ENCODE data around the gene LRP11.
"Not testable (repeated sequence)": the region's sequence is repeated elsewhere in the genome, so short reads cannot be mapped to it uniquely, and the experiment has no call there.

LRP11 gene

DNA sequence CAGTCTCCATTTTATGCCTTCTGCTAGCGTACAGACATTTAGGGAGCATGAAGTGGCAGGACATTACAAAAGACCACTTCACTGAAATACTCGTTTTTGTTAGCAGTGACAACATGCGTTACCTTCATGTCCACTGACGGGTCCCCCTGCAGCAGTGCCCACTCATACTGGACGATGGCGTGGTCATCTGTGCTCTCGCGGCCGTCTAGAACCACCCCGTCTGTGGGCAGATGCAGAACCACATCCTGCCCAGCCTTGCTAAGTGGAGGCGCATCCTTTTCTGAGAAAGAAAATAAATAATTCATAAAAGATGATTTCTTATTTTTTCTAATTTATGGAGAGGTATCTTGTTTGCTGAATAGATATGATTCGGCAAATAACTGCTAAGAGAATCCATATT lies 11.3 kb downstream of the LRP11 start:
- peaks cover 0 to 1% (median 0%) of the 10 kb centered on the region in 5 donors for H3K4me1 ChIP-seq (ENCODE audit: control insufficient read depth in 5 of 5, insufficient read depth in 5 of 5, low read length in 5 of 5)
- H3K27ac ChIP-seq (ENCODE audit: low read depth, low read length), result no peak overlapping the region

GRCh38 chr6:149852180-149852579 lies 12.0 kb downstream of the LRP11 start:
- no peaks in the 10 kb centered on the region for H3K27me3 ChIP-seq (ENCODE audit: control insufficient read depth in 5 of 5, insufficient read depth in 4 of 5, low read length in 5 of 5)
- H3K9ac ChIP-seq (ENCODE audit: low read length in 5 of 5), result no peak overlapping the region
- peaks cover 3 to 16% (median 8%) of the 10 kb centered on the region in 5 donors for H3K36me3 ChIP-seq (ENCODE audit: control insufficient read depth in 5 of 5, insufficient read depth in 5 of 5, low read length in 5 of 5)
- H3K4me1 ChIP-seq (ENCODE audit: control insufficient read depth in 5 of 5, insufficient read depth in 5 of 5, low read length in 5 of 5), result peaks cover 0 to 8% (median 4%) of the 10 kb centered on the region in 5 donors
- no peak overlapping the region for H3K27ac ChIP-seq (ENCODE audit: low read depth, low read length)
- no peaks in the 10 kb centered on the region for H3K9me3 ChIP-seq (ENCODE audit: control insufficient read depth in 5 of 5, low read length in 5 of 5)
- H3K4me3 ChIP-seq (ENCODE audit: low read depth in 1 of 5, low read length in 5 of 5), result no peak overlapping the region

More for the DNA sequence above, 11.3 kb downstream of the LRP11 start:
- Histone ChIP-seq H3K9ac (ENCODE audit: low read length in 5 of 5) (no peak overlapping the region), H3K4me3 (ENCODE audit: low read depth in 1 of 5, low read length in 5 of 5) (no peak overlapping the region), H3K27me3 (ENCODE audit: control insufficient read depth in 5 of 5, insufficient read depth in 4 of 5, low read length in 5 of 5) (no peaks in the 10 kb centered on the region), H3K36me3 (ENCODE audit: control insufficient read depth in 5 of 5, insufficient read depth in 5 of 5, low read length in 5 of 5) (peaks cover 3 to 16% (median 8%) of the 10 kb centered on the region in 5 donors), H3K9me3 (ENCODE audit: control insufficient read depth in 5 of 5, low read length in 5 of 5) (no peaks in the 10 kb centered on the region)

DNA sequence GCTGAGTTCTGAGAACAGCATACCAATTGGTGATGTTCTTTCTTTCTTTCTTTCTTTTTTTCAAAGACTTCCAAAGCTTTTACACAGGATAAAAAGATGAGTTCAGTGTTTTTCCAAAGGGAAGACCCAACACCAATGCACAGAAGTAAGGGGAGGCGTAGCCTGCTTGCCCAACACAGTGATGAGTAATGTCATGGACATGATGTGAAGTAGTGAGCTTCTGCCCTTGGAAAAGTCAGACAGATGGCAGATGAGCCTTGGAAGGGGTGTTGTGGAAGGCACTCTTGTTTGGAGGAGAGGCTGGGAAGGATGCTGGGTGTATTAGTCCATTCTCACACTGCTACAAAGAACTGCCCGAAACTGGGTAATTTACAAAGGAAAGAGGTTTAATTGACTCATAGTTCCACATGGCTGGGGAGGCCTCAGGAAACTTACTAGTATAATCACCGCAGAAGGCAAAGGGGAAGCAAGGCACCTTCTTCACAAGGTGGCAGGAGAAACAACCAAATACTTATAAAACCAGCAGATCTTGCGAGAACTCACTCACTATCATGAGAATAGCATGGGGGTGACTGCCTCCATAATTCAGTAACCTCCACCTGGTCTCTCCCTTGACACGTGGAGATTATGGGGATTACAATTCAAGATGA lies 12.6 kb downstream of the LRP11 start:
- Histone ChIP-seq H3K4me1 (ENCODE audit: control insufficient read depth in 5 of 5, insufficient read depth in 5 of 5, low read length in 5 of 5) (peaks cover 0 to 10% (median 6%) of the 10 kb centered on the region in 5 donors), H3K4me3 (ENCODE audit: low read depth in 1 of 5, low read length in 5 of 5) (no peak overlapping the region), H3K27ac (ENCODE audit: low read depth, low read length) (no peak overlapping the region), H3K36me3 (ENCODE audit: control insufficient read depth in 5 of 5, insufficient read depth in 5 of 5, low read length in 5 of 5) (peaks cover 3 to 16% (median 8%) of the 10 kb centered on the region in 5 donors), H3K9ac (ENCODE audit: low read length in 5 of 5) (no peak overlapping the region), H3K9me3 (ENCODE audit: control insufficient read depth in 5 of 5, low read length in 5 of 5) (no peaks in the 10 kb centered on the region), H3K27me3 (ENCODE audit: control insufficient read depth in 5 of 5, insufficient read depth in 4 of 5, low read length in 5 of 5) (no peaks in the 10 kb centered on the region)

GRCh38 chr6:149848343-149848742 lies 15.8 kb downstream of the LRP11 start:
- not testable (repeated sequence) for H3K9ac ChIP-seq (ENCODE audit: low read length in 5 of 5); H3K27me3 ChIP-seq (ENCODE audit: control insufficient read depth in 5 of 5, insufficient read depth in 4 of 5, low read length in 5 of 5); H3K4me3 ChIP-seq (ENCODE audit: low read depth in 1 of 5, low read length in 5 of 5); H3K9me3 ChIP-seq (ENCODE audit: control insufficient read depth in 5 of 5, low read length in 5 of 5); H3K27ac ChIP-seq (ENCODE audit: low read depth, low read length)
- peaks cover 3 to 16% (median 8%) of the 10 kb centered on the region in 5 donors for H3K36me3 ChIP-seq (ENCODE audit: control insufficient read depth in 5 of 5, insufficient read depth in 5 of 5, low read length in 5 of 5)
- H3K4me1 ChIP-seq (ENCODE audit: control insufficient read depth in 5 of 5, insufficient read depth in 5 of 5, low read length in 5 of 5), result peaks cover 0 to 14% (median 6%) of the 10 kb centered on the region in 5 donors

DNA sequence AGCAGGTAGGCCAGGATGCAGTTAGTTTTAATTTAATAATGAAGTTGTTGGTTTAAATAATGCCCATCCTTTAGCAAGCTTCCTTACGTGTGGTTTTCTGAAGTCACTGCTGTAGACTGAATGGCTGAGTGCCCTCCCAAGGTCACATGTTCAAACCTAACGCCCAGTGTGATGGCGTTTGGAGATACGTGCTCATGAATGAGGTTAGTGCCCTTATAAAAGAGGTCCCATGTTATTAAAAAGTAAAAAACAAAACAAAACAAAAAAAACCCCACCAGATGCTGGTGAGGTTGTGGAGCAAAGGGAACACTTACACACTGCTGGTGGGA lies 16.3 kb downstream of the LRP11 start:
- no peak overlapping the region for H3K4me3 ChIP-seq (ENCODE audit: low read depth in 1 of 5, low read length in 5 of 5)
- peaks cover 0 to 14% (median 6%) of the 10 kb centered on the region in 5 donors for H3K4me1 ChIP-seq (ENCODE audit: control insufficient read depth in 5 of 5, insufficient read depth in 5 of 5, low read length in 5 of 5)
- no peaks in the 10 kb centered on the region for H3K27me3 ChIP-seq (ENCODE audit: control insufficient read depth in 5 of 5, insufficient read depth in 4 of 5, low read length in 5 of 5)
- H3K36me3 ChIP-seq (ENCODE audit: control insufficient read depth in 5 of 5, insufficient read depth in 5 of 5, low read length in 5 of 5), result peaks cover 3 to 17% (median 10%) of the 10 kb centered on the region in 5 donors
- no peak overlapping the region for H3K27ac ChIP-seq (ENCODE audit: low read depth, low read length)
- H3K9ac ChIP-seq (ENCODE audit: low read length in 5 of 5), result no peak overlapping the region
- no peaks in the 10 kb centered on the region for H3K9me3 ChIP-seq (ENCODE audit: control insufficient read depth in 5 of 5, low read length in 5 of 5)

- Histone ChIP-seq H3K9ac (ENCODE audit: low read length in 5 of 5) (no peak overlapping the region), H3K4me1 (ENCODE audit: control insufficient read depth in 5 of 5, insufficient read depth in 5 of 5, low read length in 5 of 5) (peaks cover 0 to 14% (median 6%) of the 10 kb centered on the region in 5 donors), H3K4me3 (ENCODE audit: low read depth in 1 of 5, low read length in 5 of 5) (no peak overlapping the region), H3K27ac (ENCODE audit: low read depth, low read length) (no peak overlapping the region), H3K27me3 (ENCODE audit: control insufficient read depth in 5 of 5, insufficient read depth in 4 of 5, low read length in 5 of 5) (no peaks in the 10 kb centered on the region), H3K36me3 (ENCODE audit: control insufficient read depth in 5 of 5, insufficient read depth in 5 of 5, low read length in 5 of 5) (peaks cover 5 to 28% (median 8%) of the 10 kb centered on the region in 5 donors), H3K9me3 (ENCODE audit: control insufficient read depth in 5 of 5, low read length in 5 of 5) (no peaks in the 10 kb centered on the region)
Measured at GRCh38 chr6:149846321-149846720, 17.8 kb downstream of the LRP11 start.

GRCh38 chr6:149845549-149845948 lies 18.6 kb downstream of the LRP11 start:
- Histone ChIP-seq H3K4me3 (ENCODE audit: low read depth in 1 of 5, low read length in 5 of 5) (no peak overlapping the region), H3K36me3 (ENCODE audit: control insufficient read depth in 5 of 5, insufficient read depth in 5 of 5, low read length in 5 of 5) (peaks cover 0 to 21% (median 8%) of the 10 kb centered on the region in 5 donors), H3K9me3 (ENCODE audit: control insufficient read depth in 5 of 5, low read length in 5 of 5) (no peaks in the 10 kb centered on the region), H3K27me3 (ENCODE audit: control insufficient read depth in 5 of 5, insufficient read depth in 4 of 5, low read length in 5 of 5) (no peaks in the 10 kb centered on the region), H3K4me1 (ENCODE audit: control insufficient read depth in 5 of 5, insufficient read depth in 5 of 5, low read length in 5 of 5) (peaks cover 0 to 14% (median 6%) of the 10 kb centered on the region in 5 donors), H3K9ac (ENCODE audit: low read length in 5 of 5) (no peak overlapping the region), H3K27ac (ENCODE audit: low read depth, low read length) (no peak overlapping the region)

GRCh38 chr6:149844480-149844879 lies 19.7 kb downstream of the LRP11 start:
- H3K9me3 ChIP-seq (ENCODE audit: control insufficient read depth in 5 of 5, low read length in 5 of 5), result no peaks in the 10 kb centered on the region
- no peak overlapping the region for H3K27ac ChIP-seq (ENCODE audit: low read depth, low read length)
- peaks cover 0 to 14% (median 6%) of the 10 kb centered on the region in 5 donors for H3K4me1 ChIP-seq (ENCODE audit: control insufficient read depth in 5 of 5, insufficient read depth in 5 of 5, low read length in 5 of 5)
- H3K9ac ChIP-seq (ENCODE audit: low read length in 5 of 5), result no peak overlapping the region
- H3K36me3 ChIP-seq (ENCODE audit: control insufficient read depth in 5 of 5, insufficient read depth in 5 of 5, low read length in 5 of 5), result peaks cover 0 to 15% (median 8%) of the 10 kb centered on the region in 5 donors
- no peak overlapping the region for H3K4me3 ChIP-seq (ENCODE audit: low read depth in 1 of 5, low read length in 5 of 5)
- no peaks in the 10 kb centered on the region for H3K27me3 ChIP-seq (ENCODE audit: control insufficient read depth in 5 of 5, insufficient read depth in 4 of 5, low read length in 5 of 5)

- not testable (repeated sequence) for H3K27me3 ChIP-seq (ENCODE audit: control insufficient read depth in 5 of 5, insufficient read depth in 4 of 5, low read length in 5 of 5); H3K9ac ChIP-seq (ENCODE audit: low read length in 5 of 5); H3K27ac ChIP-seq (ENCODE audit: low read depth, low read length); H3K4me3 ChIP-seq (ENCODE audit: low read depth in 1 of 5, low read length in 5 of 5); H3K9me3 ChIP-seq (ENCODE audit: control insufficient read depth in 5 of 5, low read length in 5 of 5)
- Histone ChIP-seq H3K4me1 (ENCODE audit: control insufficient read depth in 5 of 5, insufficient read depth in 5 of 5, low read length in 5 of 5) (peaks cover 0 to 14% (median 6%) of the 10 kb centered on the region in 5 donors), H3K36me3 (ENCODE audit: control insufficient read depth in 5 of 5, insufficient read depth in 5 of 5, low read length in 5 of 5) (peaks cover 0 to 15% (median 8%) of the 10 kb centered on the region in 5 donors)
Measured at GRCh38 chr6:149844036-149844435, 20.1 kb downstream of the LRP11 start.

DNA sequence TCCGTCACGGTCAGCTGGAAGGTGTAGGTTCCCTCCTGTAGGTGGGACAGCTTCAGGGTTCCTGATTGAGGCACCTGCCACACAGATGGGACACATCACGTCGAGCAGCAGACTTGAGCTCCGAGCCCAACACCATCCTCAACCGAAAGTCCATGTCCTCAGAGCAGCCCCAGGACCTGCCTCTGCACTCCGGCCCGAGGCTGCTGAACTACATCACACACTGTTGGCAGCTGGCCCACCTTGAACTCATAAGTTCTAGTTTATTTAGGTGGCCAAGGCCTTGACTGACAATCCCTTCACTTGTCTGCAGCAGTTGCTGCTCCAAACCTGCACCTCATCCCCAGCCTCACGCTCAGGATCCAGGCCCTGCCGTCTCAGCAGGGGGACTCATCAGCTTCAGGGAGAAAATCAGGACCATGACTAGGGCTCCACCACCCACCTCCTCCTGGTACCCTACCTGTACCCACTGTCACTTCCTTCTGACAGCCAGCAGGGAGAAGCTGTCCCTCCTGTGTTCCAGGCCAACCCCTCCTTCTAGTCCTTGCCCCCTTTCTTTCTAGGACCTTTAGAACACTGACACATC lies 21.0 kb downstream of the LRP11 start:
- Histone ChIP-seq H3K36me3 (ENCODE audit: control insufficient read depth in 5 of 5, insufficient read depth in 5 of 5, low read length in 5 of 5) (peaks cover 0 to 15% (median 8%) of the 10 kb centered on the region in 5 donors), H3K9me3 (ENCODE audit: control insufficient read depth in 5 of 5, low read length in 5 of 5) (no peaks in the 10 kb centered on the region), H3K27ac (ENCODE audit: low read depth, low read length) (no peak overlapping the region), H3K27me3 (ENCODE audit: control insufficient read depth in 5 of 5, insufficient read depth in 4 of 5, low read length in 5 of 5) (no peaks in the 10 kb centered on the region), H3K4me3 (ENCODE audit: low read depth in 1 of 5, low read length in 5 of 5) (no peak overlapping the region), H3K9ac (ENCODE audit: low read length in 5 of 5) (no peak overlapping the region), H3K4me1 (ENCODE audit: control insufficient read depth in 5 of 5, insufficient read depth in 5 of 5, low read length in 5 of 5) (peaks cover 0 to 14% (median 6%) of the 10 kb centered on the region in 5 donors)
